PC-3 (cell line): ENCODE measurements around the gene CTSD. TPM values are rescaled to one million over a fixed set of nuclear protein-coding genes. Genes with fewer than 3 reads are reported as not detected.
"Not testable (repeated sequence)": the region's sequence is repeated elsewhere in the genome, so short reads cannot be mapped to it uniquely, and the experiment has no call there.

ENCODE experiments used
- ATAC-seq: fragments of 200-7000 bp; cut with Tn5 transposase; 2 replicates; pipeline ENCODE4 v1.9.1; 2020; ENCODE audit warnings: mild to moderate bottlenecking, moderate library complexity
- BruUV-seq: library from RNA; stranded (reverse); fragments of 400-500 nt; replicated peaks from 2 replicates; lab custom pipeline; 2021; lab: Mats Ljungman, UMichigan
- CTCF ChIA-PET: fragments of 300-600 bp; sonication (Branson Sonifier 250); formaldehyde crosslinking; loops from one replicate; lab custom pipeline; 2022; ENCODE audit warnings: antibody characterized with exemption; lab: Charles Lee
- POLR2A ChIA-PET: fragments of 300-600 bp; sonication (Branson Sonifier 250); formaldehyde crosslinking; loops from one replicate; lab custom pipeline; 2022; ENCODE audit warnings: antibody characterized with exemption; ENCODE audit not compliant: unreplicated experiment; lab: Charles Lee
- DNase-seq: peaks from one replicate; pipeline ENCODE4 v3.0.0-alpha.2; 2015
- H2AFZ ChIP-seq: fragments of 300-600 bp; sonication (generic); 2 replicates; pipeline ENCODE4 v1.6.0; 2016; ENCODE audit warnings: antibody characterized with exemption, low read length
- H3F3A ChIP-seq: fragments of 300-600 bp; sonication (generic); one replicate; pipeline ENCODE4 v1.6.0; 2017; ENCODE audit warnings: antibody characterized with exemption, low read length, control low read depth, mild to moderate bottlenecking; ENCODE audit not compliant: unreplicated experiment
- H3K27ac ChIP-seq: fragments of 300-600 bp; sonication (generic); 2 replicates; pipeline ENCODE4 v1.5.1; 2016; ENCODE audit warnings: mild to moderate bottlenecking, low read length
- H3K27me3 ChIP-seq: fragments of 300-600 bp; sonication (generic); 2 replicates; pipeline ENCODE4 v1.6.1; 2016; ENCODE audit warnings: low read length, mixed read lengths
- H3K36me3 ChIP-seq: fragments of 300-600 bp; sonication (generic); 2 replicates; pipeline ENCODE4 v1.6.1; 2016; ENCODE audit warnings: low read depth, mixed run types, low read length, mixed read lengths
- H3K4me1 ChIP-seq: fragments of 300-600 bp; sonication (generic); 2 replicates; pipeline ENCODE4 v1.5.1; 2016; ENCODE audit warnings: low read length; ENCODE audit not compliant: insufficient read depth
- H3K4me2 ChIP-seq: fragments of 300-600 bp; sonication (generic); 2 replicates; pipeline ENCODE4 v1.6.0; 2016; ENCODE audit warnings: low read length
- H3K4me3 ChIP-seq: fragments of 300-600 bp; sonication (generic); 2 replicates; pipeline ENCODE4 v1.5.1; 2016; ENCODE audit warnings: mild to moderate bottlenecking, low read length, mixed read lengths
- H3K79me2 ChIP-seq: fragments of 300-600 bp; sonication (generic); 2 replicates; pipeline ENCODE4 v1.6.1; 2017; ENCODE audit warnings: low read length, mixed read lengths
- H3K9ac ChIP-seq: fragments of 300-600 bp; sonication (generic); 2 replicates; pipeline ENCODE4 v1.6.0; 2016; ENCODE audit warnings: mild to moderate bottlenecking, low read length
- H3K9me2 ChIP-seq: fragments of 300-600 bp; sonication (generic); replicated peaks from 2 replicates; pipeline ENCODE4 v1.6.1; 2016; ENCODE audit warnings: mixed run types, low read length, mixed read lengths
- H3K9me3 ChIP-seq: fragments of 300-600 bp; sonication (generic); 2 replicates; pipeline ENCODE4 v1.6.1; 2016; ENCODE audit warnings: low read length, mixed read lengths
- H4K20me1 ChIP-seq: fragments of 300-600 bp; sonication (generic); 2 replicates; pipeline ENCODE4 v1.6.1; 2016; ENCODE audit warnings: low read length, mixed read lengths
- EZH2 ChIP-seq: fragments of 300-600 bp; sonication (generic); IDR thresholded peaks from one replicate; pipeline ENCODE4 v1.6.1; 2017; ENCODE audit warnings: antibody characterized with exemption, mild to moderate bottlenecking, low read length; ENCODE audit not compliant: unreplicated experiment
- EZH2phosphoT487 ChIP-seq: fragments of 300-600 bp; sonication (generic); IDR thresholded peaks from 2 replicates; pipeline ENCODE4 v1.6.1; 2018; ENCODE audit warnings: mild to moderate bottlenecking, antibody characterized with exemption, low read length, borderline replicate concordance
- intact Hi-C: fragments of 100-400 bp; cut with micrococcal nuclease; formaldehyde crosslinking; loops from 2 replicates; pipeline ENCODE4 v1.9.0; 2023
- total RNA-seq: library from RNA; depleted of rRNA; stranded (reverse); fragments of >200 nt; gene quantifications from 2 replicates; pipeline ENCODE4 v1.2.3, GENCODE V29; 2014
- TF ChIP-seq, protein P1 (sequence below): fragments of 300-600 bp; sonication (generic); conservative IDR thresholded peaks from 2 replicates; pipeline ENCODE4 v1.5.1; 2017; ENCODE audit warnings: antibody characterized with exemption, low read depth, mild to moderate bottlenecking, low read length

The CTSD gene
- total RNA-seq, 1 experiment from 2014 or later = 308 TPM

- Histone ChIP-seq H3K27me3 (no peaks in the 10 kb centered on the region), H3K9me2 (no peaks in the 10 kb centered on the region), H3K9ac (no peak overlapping the region), H3K9me3 (no peaks in the 10 kb centered on the region), H2AFZ (no peak overlapping the region), H3K4me1 (no peaks in the 10 kb centered on the region), H3K79me2 (no peaks in the 10 kb centered on the region), H3K4me2 (no peak overlapping the region), H3K36me3 (no peaks in the 10 kb centered on the region), H3K27ac (no peak overlapping the region), H3K4me3 (no peak overlapping the region), H4K20me1 (no peaks in the 10 kb centered on the region), H3F3A (no peaks in the 10 kb centered on the region)
- no peak for ATAC-seq
- CTCF ChIA-PET = interaction anchor here (0.6 kb wide), 1 partner anchor 27 kb away, joined by 4 read pairs; no protein-coding TSS in a partner anchor
- intact Hi-C loops = no loop called here
- BruUV-seq = no TSS peak
- TF ChIP-seq EZH2 (no peak), EZH2phosphoT487 (no peak)
- TF ChIP-seq, protein P1, sequence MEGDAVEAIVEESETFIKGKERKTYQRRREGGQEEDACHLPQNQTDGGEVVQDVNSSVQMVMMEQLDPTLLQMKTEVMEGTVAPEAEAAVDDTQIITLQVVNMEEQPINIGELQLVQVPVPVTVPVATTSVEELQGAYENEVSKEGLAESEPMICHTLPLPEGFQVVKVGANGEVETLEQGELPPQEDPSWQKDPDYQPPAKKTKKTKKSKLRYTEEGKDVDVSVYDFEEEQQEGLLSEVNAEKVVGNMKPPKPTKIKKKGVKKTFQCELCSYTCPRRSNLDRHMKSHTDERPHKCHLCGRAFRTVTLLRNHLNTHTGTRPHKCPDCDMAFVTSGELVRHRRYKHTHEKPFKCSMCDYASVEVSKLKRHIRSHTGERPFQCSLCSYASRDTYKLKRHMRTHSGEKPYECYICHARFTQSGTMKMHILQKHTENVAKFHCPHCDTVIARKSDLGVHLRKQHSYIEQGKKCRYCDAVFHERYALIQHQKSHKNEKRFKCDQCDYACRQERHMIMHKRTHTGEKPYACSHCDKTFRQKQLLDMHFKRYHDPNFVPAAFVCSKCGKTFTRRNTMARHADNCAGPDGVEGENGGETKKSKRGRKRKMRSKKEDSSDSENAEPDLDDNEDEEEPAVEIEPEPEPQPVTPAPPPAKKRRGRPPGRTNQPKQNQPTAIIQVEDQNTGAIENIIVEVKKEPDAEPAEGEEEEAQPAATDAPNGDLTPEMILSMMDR = no peak
- DNase-seq = no peak
- POLR2A ChIA-PET = no interaction called here
Observed at GRCh38 chr11:1805525-1805924, 41.8 kb upstream of the CTSD start.

GRCh38 chr11:1803835-1804519 is 40.2 kb upstream of the CTSD start:
- H3K9ac ChIP-seq, H3K9me2 ChIP-seq, H3K27me3 ChIP-seq, DNase-seq, H3K36me3 ChIP-seq, H3K27ac ChIP-seq, H3K4me1 ChIP-seq, H2AFZ ChIP-seq, H4K20me1 ChIP-seq, H3K4me2 ChIP-seq, BruUV-seq, ATAC-seq, POLR2A ChIA-PET, H3F3A ChIP-seq, H3K4me3 ChIP-seq, intact Hi-C loops, H3K79me2 ChIP-seq, H3K9me3 ChIP-seq, CTCF ChIA-PET: not testable (repeated sequence)

- no peaks in the 10 kb centered on the region for H3K9me2 ChIP-seq
- H3K4me2 ChIP-seq = no peak overlapping the region
- CTCF ChIA-PET = no interaction called here
- no peaks in the 10 kb centered on the region for H3K36me3 ChIP-seq
- BruUV-seq = no TSS peak
- no peak overlapping the region for H3K9ac ChIP-seq
- POLR2A ChIA-PET = no interaction called here
- intact Hi-C loops = no loop called here
- H3K4me1 ChIP-seq = no peaks in the 10 kb centered on the region
- no peak overlapping the region for H3K4me3 ChIP-seq
- TF ChIP-seq EZH2phosphoT487 = no peak
- H3K27ac ChIP-seq = no peak overlapping the region
- ATAC-seq = no peak
- no peaks in the 10 kb centered on the region for H3K79me2 ChIP-seq
- no peak for DNase-seq
- H4K20me1 ChIP-seq = no peaks in the 10 kb centered on the region
- no peaks in the 10 kb centered on the region for H3K9me3 ChIP-seq
- H3F3A ChIP-seq = no peaks in the 10 kb centered on the region
- no peaks in the 10 kb centered on the region for H3K27me3 ChIP-seq
- H2AFZ ChIP-seq = no peak overlapping the region
Observed at GRCh38 chr11:1803246-1803645, 39.5 kb upstream of the CTSD start.
